Heart left ventricle (tissue), 13 donors: ENCODE measurements around the gene TOMM40L.

Source experiments
- POLR2A ChIP-seq, 2 donors: fragments of 450-650 bp; IDR thresholded peaks; one replicate each; pipeline ENCODE4 v1.6.1; 2017; ENCODE audit warnings: antibody characterized with exemption in 2 of 2, mild to moderate bottlenecking in 2 of 2, moderate library complexity in 2 of 2
- TF ChIP-seq, protein P1 (sequence below), 12 donors: fragments of 200-600 bp; sonication (generic) in 4 of 12; IDR thresholded peaks; one replicate each; pipeline versions ENCODE4 v1.5.0 to v1.8.0; 2018 to 2022; ENCODE audit warnings: antibody characterized with exemption in 12 of 12, mild to moderate bottlenecking in 5 of 12
- donor health status: ischemic (EF 13 %, LVEDD 7.1; RV severe dilation, severe dysfunction).
- donor health status: DM: no; HTN: yes; CAD: no.
- donor health status: DM: no; HTN: no; CAD: no.
- donor health status: ischemic (EF 25% LVEDD 6.9; RV normal size, moderate dysfunction).
- donor health status: ischemic (EF 25% LVEDD 5.7; RV mildly dilated, moderate dysfunction).
- donor health status: ischemic (EF 35%, LVEDD 5.7; RV mildly dilated, moderate dysfunction).
- donor health status: nonischemic (EF 11% LVEDD 7.7; RV severe dilation, severe dysfunction).
- donor health status: DM: yes; HTN: yes; CAD: no.
- donor health status: PGD.
- donor health status: ischemic (EF 29% LVEDD 5.4; RV normal size, mild dysfunction).
- donor health status: nonischemic (EF 23%, LVEDD 6.1; RV moderate dilation, normal function).

DNA sequence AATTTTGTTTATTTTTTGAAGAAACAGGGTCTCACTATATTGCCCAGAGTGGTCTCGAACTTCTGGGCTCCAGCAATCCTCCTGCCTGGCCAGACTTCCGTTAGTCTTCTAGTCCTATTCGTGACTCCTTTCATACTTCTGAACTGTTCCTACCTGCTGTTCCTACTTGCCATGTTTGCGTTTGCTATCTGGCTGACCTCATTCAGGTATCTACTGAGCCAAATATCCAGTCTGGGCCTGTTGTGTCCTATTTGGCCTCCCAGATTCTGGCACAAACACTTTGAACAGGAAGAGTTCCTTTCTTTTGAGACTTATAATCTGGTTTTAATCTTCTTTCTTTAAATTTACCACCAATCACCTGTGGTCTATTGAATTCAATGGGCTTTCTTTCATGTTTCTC is 19.0 kb downstream of the TOMM40L start:
- TF ChIP-seq POLR2A (IDR thresholded peaks at IDR 0.05) = no peak
- TF ChIP-seq, protein P1, sequence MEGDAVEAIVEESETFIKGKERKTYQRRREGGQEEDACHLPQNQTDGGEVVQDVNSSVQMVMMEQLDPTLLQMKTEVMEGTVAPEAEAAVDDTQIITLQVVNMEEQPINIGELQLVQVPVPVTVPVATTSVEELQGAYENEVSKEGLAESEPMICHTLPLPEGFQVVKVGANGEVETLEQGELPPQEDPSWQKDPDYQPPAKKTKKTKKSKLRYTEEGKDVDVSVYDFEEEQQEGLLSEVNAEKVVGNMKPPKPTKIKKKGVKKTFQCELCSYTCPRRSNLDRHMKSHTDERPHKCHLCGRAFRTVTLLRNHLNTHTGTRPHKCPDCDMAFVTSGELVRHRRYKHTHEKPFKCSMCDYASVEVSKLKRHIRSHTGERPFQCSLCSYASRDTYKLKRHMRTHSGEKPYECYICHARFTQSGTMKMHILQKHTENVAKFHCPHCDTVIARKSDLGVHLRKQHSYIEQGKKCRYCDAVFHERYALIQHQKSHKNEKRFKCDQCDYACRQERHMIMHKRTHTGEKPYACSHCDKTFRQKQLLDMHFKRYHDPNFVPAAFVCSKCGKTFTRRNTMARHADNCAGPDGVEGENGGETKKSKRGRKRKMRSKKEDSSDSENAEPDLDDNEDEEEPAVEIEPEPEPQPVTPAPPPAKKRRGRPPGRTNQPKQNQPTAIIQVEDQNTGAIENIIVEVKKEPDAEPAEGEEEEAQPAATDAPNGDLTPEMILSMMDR (IDR thresholded peaks at IDR 0.05) = no peak
